ENCODE results near the gene ZNF729.

- TF ChIP-seq POLR2A (IDR thresholded peaks at IDR 0.05) (no peak), CTCF (IDR thresholded peaks at IDR 0.05) (no peak)
Measured at GRCh38 chr19:22326219-22326618, 40.0 kb downstream of the ZNF729 start.

Measured in heart left ventricle (tissue), 13 donors.